ENCODE results near the gene REX1BD.

GRCh38 chr19:18557411-18558201 lies 31.0 kb upstream of the REX1BD start, which contains the start of gene KXD1:
- TF ChIP-seq CTCF (IDR thresholded peaks at IDR 0.05) (no peak), POLR2A (IDR thresholded peaks at IDR 0.05) (peak in 1 of 2 donors; percentile 74)
